NCI-H1694 treated with DMSO at 0.1 percent for 48 hours (cell line): ENCODE results near the gene TMA7.
"Not testable (repeated sequence)": the region's sequence is repeated elsewhere in the genome, so short reads cannot be mapped to it uniquely, and the experiment has no call there.

ENCODE experiments used
- DNase-seq: peaks from one replicate; lab custom pipeline; 2025; lab: John Stamatoyannopoulos, UW

Gene TMA7

DNA sequence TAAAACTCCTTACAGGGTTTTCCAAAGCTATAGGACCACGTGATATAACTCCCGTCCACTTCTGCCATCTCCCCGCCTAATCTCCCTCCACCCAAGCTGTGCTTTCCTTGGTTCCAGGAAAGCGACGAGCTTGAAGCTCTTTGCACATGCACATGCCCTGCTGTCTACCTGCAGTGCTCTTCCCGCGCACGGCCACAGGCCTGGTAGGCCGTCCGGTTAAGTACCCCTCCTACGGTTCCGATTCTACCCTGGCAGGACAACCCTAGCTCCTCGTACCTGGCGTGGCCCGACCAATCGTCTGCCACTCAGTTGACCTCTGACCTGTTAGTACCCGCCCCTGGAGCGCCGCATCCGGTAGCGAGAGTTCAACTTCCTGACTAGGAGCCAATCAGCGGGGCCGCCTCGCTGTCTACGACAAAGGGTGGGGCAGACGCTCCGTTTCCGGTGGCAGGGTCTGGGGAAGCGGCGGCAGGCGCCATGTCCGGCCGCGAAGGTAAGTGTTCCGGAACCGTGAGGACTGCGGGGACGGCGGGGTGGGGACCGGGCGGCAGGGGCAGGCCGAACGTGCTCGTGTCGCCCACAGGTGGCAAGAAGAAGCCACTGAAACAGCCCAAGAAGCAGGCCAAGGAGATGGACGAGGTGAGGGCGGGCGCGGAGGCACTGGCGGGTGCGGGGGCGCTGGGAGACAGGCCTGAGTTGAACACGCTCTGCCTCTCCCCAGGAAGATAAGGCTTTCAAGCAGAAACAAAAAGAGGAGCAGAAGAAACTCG is at the start of gene TMA7, which contains the start of gene CCDC51:
TSS of gene TMA7 (plus strand) at position 438 of the 770 bp plus-strand sequence. CDS start at position 478, 40 bp downstream.
TSS of gene CCDC51 (minus strand) at position 300 of the 770 bp plus-strand sequence. CDS start 4,991 bp downstream, outside the sequence.
- DNase-seq, result peak; percentile 71

- no peak for DNase-seq
These were observed 45.7 kb upstream of the TMA7 start for GRCh38 chr3:48394391-48394790.

GRCh38 chr3:48395714-48396113 is 44.3 kb upstream of the TMA7 start:
- DNase-seq, result no peak

DNA sequence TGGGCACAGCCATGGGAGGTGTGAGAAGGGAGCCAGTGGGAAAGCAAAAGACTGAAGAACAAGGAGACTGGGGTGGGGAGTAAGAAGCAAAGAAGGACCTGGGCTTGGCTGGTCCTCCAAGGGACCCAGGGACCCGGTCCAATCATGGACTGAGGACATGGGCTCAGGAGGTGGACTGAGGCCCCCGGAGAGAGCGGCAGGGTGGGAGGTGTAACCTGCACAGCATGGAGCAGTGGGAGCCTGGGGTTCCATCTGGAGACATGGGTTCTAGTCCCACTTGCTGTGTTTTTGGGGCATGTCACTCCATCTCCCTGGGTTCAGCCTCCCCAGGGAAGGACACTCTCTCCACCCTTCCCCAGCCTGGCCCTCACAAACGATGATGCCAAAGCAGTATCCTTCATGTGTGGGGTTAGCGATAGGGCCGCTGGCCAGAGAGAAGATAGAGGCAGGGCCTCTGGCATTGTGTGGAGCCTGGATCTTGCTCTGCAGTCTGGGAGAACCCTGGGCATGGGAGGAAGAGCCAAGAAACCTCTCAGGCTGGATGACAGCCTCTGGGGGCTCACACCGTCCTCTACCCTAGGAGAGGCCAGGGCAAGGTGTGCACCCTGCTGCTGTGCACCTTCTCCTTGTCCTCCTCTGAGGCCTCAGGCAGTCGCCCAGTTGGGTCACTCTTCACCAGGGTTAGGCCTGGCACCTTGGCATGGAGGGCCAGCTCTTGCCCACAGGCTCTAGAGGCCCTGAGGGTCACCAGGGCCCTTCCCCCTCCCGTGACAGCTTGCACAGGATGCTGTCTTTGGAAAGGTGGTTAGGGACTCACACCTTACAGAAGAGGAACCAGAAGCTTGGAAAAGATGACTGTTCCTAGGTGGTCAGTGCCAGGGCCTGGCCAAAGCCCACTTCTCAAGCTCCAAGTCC is 42.0 kb upstream of the TMA7 start:
- no peak for DNase-seq

DNA sequence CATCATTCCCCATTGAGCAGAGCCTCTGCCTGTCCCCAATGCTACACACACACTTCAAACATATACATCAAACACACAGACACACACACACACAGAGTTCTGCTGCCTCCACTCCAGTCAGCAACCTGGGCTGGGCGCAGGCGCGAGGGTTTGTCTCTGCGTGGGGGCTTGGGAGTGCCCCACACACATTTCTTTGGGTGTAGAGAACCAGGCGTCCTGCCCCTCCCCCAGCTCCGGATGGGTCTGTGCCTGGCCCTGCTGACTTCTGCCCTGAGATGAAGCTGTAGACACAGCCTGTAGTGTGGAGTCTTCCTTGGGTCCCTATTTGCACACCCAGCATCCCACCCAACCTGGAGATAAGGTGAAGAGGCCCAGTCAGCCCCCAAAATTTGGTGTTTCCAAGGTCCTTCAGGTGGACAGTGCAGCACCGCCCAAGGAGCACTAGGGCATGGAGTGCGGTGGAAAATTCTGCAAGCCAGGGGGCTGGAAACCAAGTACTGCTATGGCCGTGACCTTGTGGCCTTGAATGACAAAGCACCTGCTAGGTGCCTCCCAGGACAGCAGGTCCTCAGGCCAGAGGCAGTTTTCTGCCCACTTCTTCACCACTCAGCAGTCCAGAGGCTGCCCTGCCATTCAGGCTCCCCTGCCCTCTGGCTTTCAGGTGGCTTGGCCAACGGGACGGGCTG is 41.2 kb upstream of the TMA7 start:
- DNase-seq, result no peak

GRCh38 chr3:48399387-48400172 is 40.5 kb upstream of the TMA7 start:
- no peak for DNase-seq

DNA sequence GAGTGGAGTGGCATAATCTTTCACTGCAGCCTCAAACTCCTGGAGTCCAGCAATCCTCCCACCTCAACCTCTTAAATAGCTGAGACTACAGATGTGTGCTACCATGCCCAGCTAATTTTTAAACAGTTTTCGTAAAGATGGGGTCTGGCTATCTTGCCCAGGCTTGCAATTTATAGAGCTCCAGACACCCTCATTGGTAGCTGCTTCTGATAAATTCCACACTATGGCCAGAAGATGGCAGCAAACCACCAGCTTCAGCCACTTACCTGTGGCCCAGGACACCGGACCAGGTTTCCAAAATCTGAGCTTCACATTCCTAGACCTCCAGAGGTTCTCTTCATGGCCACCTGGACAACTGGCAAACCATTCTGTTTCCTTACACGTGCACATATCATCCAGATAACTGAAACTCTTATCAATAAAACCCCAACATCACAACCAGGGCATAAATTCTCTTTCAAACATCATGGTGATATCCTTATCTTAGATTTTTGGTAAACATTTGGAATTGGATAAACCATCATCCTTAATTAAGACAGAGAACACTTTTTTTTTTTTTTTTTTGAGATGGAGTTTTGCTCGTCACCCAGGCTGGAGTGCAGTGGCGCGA is 39.1 kb upstream of the TMA7 start:
- DNase-seq, result peak; percentile 16

DNA sequence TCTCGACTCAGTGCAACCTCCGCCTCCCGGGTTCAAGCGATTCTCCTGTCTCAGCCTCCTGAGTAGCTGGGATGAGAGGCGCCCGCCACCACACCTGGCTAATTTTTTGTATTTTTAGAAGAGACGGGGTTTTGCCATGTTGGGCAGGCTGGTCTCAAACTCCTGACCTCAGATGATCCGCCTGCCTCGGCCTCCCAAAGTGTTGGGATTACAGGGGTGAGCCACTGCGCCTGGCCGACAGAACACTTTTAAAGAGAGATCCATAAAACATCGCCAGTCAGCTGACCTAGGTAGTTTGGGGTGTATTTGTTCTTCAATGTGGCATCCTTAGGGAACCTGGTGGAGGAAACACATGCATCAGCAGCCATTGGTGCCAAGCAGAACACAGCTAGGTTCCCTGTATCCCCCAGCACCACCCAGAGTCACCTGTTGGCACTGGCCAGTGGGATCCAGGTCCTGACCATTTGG is 38.6 kb upstream of the TMA7 start:
- not testable (repeated sequence) for DNase-seq

DNA sequence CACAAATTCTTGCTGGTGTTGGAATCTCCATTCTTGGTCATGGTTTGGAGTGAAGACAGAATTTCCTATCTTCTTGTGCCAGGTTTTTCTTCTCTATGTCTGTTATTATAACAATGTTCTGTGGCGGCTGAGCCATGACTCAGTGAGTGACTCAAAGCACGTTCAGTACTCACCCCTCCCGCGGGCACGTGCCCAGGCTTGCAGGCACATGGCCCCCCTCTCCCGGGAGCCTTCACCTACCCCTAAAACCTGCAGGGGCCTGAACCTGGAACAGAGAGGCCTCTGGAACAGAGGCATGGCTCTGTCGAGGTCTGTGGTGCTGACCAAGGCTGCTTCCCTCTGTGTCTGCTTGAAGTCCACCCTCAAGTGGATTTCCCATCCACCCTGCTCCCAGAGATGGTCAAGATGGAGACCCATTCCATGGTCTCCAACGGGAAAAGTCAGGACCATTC is 37.8 kb upstream of the TMA7 start:
- DNase-seq, result no peak

DNA sequence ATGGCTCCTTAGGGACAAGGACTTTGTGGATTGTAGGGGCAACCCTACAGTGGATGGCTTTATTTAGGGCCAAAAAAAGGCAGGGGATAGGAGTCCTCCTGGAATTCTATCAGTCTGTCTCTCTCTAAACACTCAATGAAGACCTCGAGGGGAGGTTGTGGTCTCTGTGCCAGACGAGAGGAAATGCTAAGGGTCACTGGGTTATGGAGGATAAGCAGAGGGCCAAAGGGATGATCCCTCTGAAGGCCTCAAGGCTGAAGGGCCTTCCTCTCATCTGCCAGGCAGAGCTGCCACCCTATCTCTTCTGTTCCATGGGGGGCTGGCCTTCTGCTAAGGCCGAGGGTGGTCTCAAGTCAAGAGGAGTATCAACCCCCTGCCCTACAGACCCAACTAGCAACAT is 37.1 kb upstream of the TMA7 start:
- DNase-seq, result no peak

- DNase-seq, result no peak
These were observed 36.3 kb upstream of the TMA7 start for GRCh38 chr3:48403533-48404439.

- no peak for DNase-seq
These were observed 35.4 kb upstream of the TMA7 start for GRCh38 chr3:48404440-48405342.

GRCh38 chr3:48405343-48405881 is 34.6 kb upstream of the TMA7 start:
- DNase-seq, result no peak

GRCh38 chr3:48405971-48406370 is 34.1 kb upstream of the TMA7 start:
- DNase-seq, result no peak

GRCh38 chr3:48406443-48407431 is 33.3 kb upstream of the TMA7 start:
- DNase-seq, result no peak

DNA sequence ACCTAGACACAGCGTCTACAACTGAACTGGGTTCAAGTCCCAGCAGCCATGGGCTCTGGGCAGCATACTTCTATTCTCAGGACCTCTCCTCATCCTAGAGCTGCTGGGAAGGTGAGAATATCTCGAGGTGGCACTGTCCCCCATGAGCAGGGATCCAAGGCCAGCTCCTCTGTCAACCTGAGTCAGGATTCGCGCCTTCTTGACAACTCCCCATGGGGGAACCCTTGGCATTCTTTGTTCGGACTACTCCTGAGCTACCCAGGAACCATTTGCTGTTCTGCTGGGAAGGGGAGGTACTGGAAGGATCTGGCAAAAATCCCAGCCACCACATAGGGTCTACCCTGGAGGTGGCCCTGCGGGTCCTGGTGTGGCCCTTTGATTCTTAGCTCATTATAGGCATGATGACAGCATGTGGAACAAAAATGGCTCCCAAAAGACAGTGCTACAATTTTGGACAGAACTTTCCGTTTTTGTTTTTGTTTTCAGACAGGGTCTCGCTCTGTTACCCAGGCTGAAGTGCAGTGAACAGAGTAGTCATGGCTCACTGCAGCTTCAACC is 32.4 kb upstream of the TMA7 start:
- no peak for DNase-seq

DNA sequence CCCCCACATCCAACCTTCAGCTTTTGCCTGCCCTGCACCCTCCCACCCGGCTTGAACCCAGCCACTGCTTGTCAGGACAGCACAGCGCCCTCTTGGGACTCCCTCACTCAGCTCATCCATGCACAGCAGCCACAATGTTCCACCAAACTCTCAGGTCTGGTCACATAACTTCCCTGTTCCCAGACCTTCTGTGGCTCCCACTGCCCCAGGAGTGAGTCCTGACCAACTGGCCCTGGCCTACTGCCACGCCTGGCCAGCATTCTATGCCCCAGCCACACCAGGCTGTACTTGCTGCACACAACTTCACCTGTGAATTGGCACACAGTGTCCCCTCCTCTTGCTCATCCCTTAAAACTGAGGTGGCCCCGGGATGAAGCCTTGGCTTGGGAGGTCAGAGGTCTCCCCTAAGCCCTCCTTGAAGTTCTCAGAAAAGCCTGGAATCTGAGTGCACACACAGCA is 31.2 kb upstream of the TMA7 start:
- DNase-seq, result no peak
